Tibial nerve (tissue), 4 donors: Measurements from ENCODE around the gene MUC12.

Experiments used
- CTCF ChIP-seq, 5 experiments: fragments of 200-600 bp in 3 of 5; fragments of 450-650 bp in 2 of 5; sonication (generic) in 3 of 5; IDR thresholded peaks; one replicate each; pipeline ENCODE4 v1.5.1; 2016 to 2019; ENCODE audit warnings: antibody characterized with exemption in 5 of 5, mild to moderate bottlenecking in 3 of 5, moderate library complexity in 2 of 5
- EP300 ChIP-seq, 2 donors: sonication (generic); formaldehyde crosslinking; IDR thresholded peaks; one replicate each; pipeline ENCODE4 v1.6.1; 2017; ENCODE audit warnings: antibody characterized with exemption in 2 of 2, mild to moderate bottlenecking in 1 of 2

- no peak for TF ChIP-seq EP300 (IDR thresholded peaks at IDR 0.05)
- peak in 4 of 5 experiments; percentile 42 to 62 (median 52) for TF ChIP-seq CTCF (IDR thresholded peaks at IDR 0.05)
Measured at GRCh38 chr7:100965723-100966541, 3.4 kb upstream of the MUC12 start.
